ENCODE results near the gene SCFD2.

GRCh38 chr4:53067125-53067802 is 298.6 kb downstream of the SCFD2 start:
- TF ChIP-seq EZH2 (IDR thresholded peaks at IDR 0.05; ENCODE audit: insufficient read depth, poor library complexity, severe bottlenecking) (no peak), EZH2phosphoT487 (IDR thresholded peaks at IDR 0.05; ENCODE audit: insufficient read depth, low read depth) (no peak)
